Ishikawa (cell line): ENCODE results near the gene ANXA6.

Experiments
- CEBPB ChIP-seq: IDR thresholded peaks from 2 replicates; pipeline ENCODE4 v1.6.1; 2012
- CREB1 ChIP-seq: IDR thresholded peaks from 2 replicates; pipeline ENCODE4 v1.6.1; 2012; ENCODE audit warnings: low read depth
- EGR1 ChIP-seq: IDR thresholded peaks from 2 replicates; pipeline ENCODE4 v1.6.1; 2012
- EP300 ChIP-seq: IDR thresholded peaks from 2 replicates; pipeline ENCODE4 v1.6.1; 2012; ENCODE audit warnings: borderline replicate concordance
- FOXM1 ChIP-seq: IDR thresholded peaks from 2 replicates; pipeline ENCODE4 v1.6.1; 2012; ENCODE audit warnings: low read depth, borderline replicate concordance
- NFIC ChIP-seq: IDR thresholded peaks from 2 replicates; pipeline ENCODE4 v1.6.1; 2012
- RAD21 ChIP-seq: IDR thresholded peaks from 2 replicates; pipeline ENCODE4 v1.6.1; 2012; ENCODE audit warnings: low read depth
- TAF1 ChIP-seq: IDR thresholded peaks from 2 replicates; pipeline ENCODE4 v1.6.1; 2012; ENCODE audit warnings: low read depth, mild to moderate bottlenecking
- TCF12 ChIP-seq: IDR thresholded peaks from 2 replicates; pipeline ENCODE4 v1.6.1; 2012; ENCODE audit warnings: low read depth
- TEAD4 ChIP-seq: IDR thresholded peaks from 2 replicates; pipeline ENCODE4 v1.6.1; 2012
- YY1 ChIP-seq: IDR thresholded peaks from 2 replicates; pipeline ENCODE4 v1.6.1; 2012; ENCODE audit warnings: low read depth
- ZBTB7A ChIP-seq: IDR thresholded peaks from 2 replicates; pipeline ENCODE4 v1.6.1; 2012; ENCODE audit warnings: low read depth
- TF ChIP-seq, protein P1 (sequence below): IDR thresholded peaks from 2 replicates; pipeline ENCODE4 v1.6.1; 2012
- TF ChIP-seq, protein P2 (sequence below): IDR thresholded peaks from 2 replicates; pipeline ENCODE4 v1.6.1; 2012; ENCODE audit warnings: low read depth, mild to moderate bottlenecking
- TF ChIP-seq, protein P3 (sequence below): IDR thresholded peaks from 2 replicates; pipeline ENCODE4 v1.6.1; 2012

Gene ANXA6

DNA sequence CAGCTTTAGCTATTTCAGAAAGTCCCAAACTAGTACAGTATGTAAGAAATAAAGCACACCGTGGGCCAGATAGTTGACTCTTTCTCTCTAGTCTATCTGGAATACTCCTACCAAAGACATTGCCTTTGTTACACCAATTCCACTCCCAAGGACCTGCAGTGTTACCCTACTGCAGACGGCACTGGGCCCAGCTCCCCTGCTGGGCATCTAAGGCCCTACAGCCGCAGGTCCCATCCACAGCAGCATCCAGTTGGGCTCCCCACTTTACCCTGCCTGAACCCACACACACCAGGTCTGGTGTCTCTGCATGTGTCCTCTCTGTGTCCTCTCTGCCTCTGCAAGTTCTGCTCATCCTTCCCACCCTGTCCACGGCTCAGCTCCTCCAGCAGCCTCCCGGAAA is 99.3 kb downstream of the ANXA6 start:
- TF ChIP-seq, protein P1, sequence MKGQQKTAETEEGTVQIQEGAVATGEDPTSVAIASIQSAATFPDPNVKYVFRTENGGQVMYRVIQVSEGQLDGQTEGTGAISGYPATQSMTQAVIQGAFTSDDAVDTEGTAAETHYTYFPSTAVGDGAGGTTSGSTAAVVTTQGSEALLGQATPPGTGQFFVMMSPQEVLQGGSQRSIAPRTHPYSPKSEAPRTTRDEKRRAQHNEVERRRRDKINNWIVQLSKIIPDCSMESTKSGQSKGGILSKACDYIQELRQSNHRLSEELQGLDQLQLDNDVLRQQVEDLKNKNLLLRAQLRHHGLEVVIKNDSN: no peak
- TF ChIP-seq EGR1: no peak
- no peak for TF ChIP-seq FOXM1
- TF ChIP-seq TAF1: no peak
- no peak for TF ChIP-seq YY1
- no peak for TF ChIP-seq NFIC
- TF ChIP-seq, protein P2, sequence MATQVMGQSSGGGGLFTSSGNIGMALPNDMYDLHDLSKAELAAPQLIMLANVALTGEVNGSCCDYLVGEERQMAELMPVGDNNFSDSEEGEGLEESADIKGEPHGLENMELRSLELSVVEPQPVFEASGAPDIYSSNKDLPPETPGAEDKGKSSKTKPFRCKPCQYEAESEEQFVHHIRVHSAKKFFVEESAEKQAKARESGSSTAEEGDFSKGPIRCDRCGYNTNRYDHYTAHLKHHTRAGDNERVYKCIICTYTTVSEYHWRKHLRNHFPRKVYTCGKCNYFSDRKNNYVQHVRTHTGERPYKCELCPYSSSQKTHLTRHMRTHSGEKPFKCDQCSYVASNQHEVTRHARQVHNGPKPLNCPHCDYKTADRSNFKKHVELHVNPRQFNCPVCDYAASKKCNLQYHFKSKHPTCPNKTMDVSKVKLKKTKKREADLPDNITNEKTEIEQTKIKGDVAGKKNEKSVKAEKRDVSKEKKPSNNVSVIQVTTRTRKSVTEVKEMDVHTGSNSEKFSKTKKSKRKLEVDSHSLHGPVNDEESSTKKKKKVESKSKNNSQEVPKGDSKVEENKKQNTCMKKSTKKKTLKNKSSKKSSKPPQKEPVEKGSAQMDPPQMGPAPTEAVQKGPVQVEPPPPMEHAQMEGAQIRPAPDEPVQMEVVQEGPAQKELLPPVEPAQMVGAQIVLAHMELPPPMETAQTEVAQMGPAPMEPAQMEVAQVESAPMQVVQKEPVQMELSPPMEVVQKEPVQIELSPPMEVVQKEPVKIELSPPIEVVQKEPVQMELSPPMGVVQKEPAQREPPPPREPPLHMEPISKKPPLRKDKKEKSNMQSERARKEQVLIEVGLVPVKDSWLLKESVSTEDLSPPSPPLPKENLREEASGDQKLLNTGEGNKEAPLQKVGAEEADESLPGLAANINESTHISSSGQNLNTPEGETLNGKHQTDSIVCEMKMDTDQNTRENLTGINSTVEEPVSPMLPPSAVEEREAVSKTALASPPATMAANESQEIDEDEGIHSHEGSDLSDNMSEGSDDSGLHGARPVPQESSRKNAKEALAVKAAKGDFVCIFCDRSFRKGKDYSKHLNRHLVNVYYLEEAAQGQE: no peak
- no peak for TF ChIP-seq TEAD4
- TF ChIP-seq CEBPB: no peak
- TF ChIP-seq TCF12: no peak
- no peak for TF ChIP-seq CREB1
- TF ChIP-seq EP300: no peak
- TF ChIP-seq RAD21: no peak
- TF ChIP-seq, protein P3, sequence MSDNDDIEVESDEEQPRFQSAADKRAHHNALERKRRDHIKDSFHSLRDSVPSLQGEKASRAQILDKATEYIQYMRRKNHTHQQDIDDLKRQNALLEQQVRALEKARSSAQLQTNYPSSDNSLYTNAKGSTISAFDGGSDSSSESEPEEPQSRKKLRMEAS: no peak
- no peak for TF ChIP-seq ZBTB7A

DNA sequence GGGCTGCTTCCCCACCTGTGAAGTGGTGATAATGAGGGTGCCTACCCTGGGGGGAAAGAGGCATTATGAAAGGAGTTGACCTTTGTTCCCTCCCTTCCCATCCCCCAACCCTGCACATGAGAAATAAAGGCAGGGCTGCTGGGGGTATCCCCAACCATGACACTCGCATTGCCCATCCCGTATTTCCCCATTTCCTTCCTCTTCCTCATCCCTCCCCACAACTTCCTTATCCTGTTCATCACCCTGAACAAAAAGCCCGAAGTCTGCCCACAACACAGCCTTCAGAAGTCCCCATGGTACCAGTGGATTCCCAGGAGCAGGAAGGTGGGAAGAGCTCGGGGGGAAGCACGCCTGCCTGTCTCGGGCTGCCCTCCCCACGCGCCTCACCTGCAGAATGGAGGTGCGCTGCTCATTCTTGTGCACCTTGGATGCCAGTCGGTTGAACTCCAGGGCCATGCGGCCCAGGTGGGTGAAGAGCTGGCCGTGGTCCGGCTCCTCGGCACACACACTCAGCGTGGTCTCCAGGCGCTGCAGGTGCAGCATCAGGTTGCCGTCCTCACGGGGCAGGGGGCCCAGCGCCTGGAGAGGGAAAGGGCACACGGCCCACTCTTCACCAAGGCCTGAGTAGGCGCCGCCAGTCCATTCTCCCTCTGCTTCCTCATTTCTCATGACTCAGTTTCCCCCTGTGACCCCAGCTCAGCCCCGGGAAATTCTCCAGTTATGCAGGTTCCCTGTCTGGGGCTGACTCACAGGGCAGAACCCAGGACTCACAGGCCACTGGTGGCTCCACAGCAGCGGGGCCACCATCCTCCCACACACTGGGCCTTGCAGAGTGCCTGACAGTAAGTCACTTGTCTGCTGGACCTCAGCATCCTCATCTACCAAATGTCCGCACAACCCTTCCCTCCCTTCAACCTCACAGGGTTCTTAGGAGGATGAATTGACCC is 100.9 kb downstream of the ANXA6 start:
- TF ChIP-seq TEAD4 (no peak), FOXM1 (no peak), EP300 (no peak), EGR1 (no peak), TCF12 (no peak), TAF1 (no peak), ZBTB7A (no peak), CEBPB (no peak), NFIC (no peak), YY1 (no peak), RAD21 (no peak)
- TF ChIP-seq, protein P1: no peak
- TF ChIP-seq, protein P2: no peak
- TF ChIP-seq, protein P3: no peak

DNA sequence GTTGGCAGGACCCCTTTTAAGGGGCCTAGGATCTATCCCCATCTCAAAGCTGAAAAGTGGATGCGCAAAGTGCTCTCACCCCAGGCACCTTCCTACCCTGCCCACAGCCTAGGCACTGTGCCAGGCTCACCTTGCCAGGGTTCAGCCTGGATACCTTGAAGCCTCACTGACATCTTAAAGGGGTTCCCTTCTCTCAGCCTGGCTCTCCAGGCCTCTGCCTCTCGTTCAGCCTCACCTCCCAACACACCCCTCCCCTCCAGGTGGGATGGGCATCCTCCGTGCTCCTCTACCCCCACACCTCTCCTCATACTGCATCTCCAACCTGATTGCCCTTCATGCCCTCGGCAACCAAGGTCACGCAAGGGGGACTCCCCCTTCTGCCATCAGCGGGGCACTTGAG is 102.2 kb downstream of the ANXA6 start:
- TF ChIP-seq FOXM1 (no peak), CEBPB (no peak), TAF1 (no peak), RAD21 (no peak), EP300 (no peak), TCF12 (no peak), CREB1 (no peak), EGR1 (no peak), TEAD4 (no peak), ZBTB7A (no peak), YY1 (no peak), NFIC (no peak)
- TF ChIP-seq, protein P2: no peak
- TF ChIP-seq, protein P3: no peak
- TF ChIP-seq, protein P1: no peak
